AG09319 (cell line): ENCODE data around the gene LRP1-AS.

Experiments used
- DNase-seq: peaks from one replicate; pipeline ENCODE4 v3.0.0-alpha.2; 2010; ENCODE audit warnings: low read depth; ENCODE audit errors: extremely low read depth
- TF ChIP-seq, protein P1 (sequence below): IDR thresholded peaks from 2 replicates; pipeline ENCODE4 v1.5.1; 2011; ENCODE audit warnings: low read depth, mild to moderate bottlenecking, inconsistent platforms, low read length, moderate library complexity

Gene LRP1-AS

DNA sequence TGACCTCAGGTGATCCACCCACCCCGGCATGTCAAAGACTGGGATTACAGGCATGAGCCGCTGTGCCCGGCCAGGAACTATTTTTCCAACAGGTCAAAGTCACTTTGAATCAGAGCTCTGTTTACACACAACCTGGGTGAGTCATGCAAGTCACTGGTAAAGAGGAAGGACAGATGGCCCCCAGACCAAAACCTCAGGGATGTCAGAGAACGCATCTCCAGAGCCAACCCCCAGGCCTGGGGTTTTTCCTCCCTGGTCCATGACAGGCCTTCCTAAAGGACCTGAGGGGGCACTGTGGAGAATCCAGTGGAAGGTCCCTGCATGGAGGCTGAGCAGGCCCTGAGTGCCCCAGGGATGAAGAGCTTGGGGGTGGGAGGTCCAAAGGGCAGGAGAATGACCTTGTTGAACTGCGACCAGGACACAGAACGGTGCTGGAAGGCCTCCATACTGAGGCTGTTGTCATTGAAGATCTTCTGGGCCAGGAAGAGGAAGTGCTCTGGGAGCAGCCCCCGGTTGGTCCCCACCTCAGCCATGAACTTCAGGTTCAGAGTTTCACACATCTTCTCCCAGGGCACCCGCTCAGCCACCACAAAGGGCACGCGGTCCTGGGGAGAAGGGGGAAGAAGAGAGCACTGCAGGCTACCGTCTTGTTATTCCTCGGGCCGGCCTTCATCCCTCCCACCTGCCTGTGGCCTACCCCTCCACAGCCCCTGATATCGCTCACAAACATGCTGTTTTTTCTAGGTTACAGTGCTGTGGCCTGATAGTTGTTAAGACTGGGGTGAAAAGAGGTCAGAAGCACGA lies 45.3 kb downstream of the LRP1-AS start:
- TF ChIP-seq, protein P1, sequence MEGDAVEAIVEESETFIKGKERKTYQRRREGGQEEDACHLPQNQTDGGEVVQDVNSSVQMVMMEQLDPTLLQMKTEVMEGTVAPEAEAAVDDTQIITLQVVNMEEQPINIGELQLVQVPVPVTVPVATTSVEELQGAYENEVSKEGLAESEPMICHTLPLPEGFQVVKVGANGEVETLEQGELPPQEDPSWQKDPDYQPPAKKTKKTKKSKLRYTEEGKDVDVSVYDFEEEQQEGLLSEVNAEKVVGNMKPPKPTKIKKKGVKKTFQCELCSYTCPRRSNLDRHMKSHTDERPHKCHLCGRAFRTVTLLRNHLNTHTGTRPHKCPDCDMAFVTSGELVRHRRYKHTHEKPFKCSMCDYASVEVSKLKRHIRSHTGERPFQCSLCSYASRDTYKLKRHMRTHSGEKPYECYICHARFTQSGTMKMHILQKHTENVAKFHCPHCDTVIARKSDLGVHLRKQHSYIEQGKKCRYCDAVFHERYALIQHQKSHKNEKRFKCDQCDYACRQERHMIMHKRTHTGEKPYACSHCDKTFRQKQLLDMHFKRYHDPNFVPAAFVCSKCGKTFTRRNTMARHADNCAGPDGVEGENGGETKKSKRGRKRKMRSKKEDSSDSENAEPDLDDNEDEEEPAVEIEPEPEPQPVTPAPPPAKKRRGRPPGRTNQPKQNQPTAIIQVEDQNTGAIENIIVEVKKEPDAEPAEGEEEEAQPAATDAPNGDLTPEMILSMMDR, result no peak
- no peak for DNase-seq

DNA sequence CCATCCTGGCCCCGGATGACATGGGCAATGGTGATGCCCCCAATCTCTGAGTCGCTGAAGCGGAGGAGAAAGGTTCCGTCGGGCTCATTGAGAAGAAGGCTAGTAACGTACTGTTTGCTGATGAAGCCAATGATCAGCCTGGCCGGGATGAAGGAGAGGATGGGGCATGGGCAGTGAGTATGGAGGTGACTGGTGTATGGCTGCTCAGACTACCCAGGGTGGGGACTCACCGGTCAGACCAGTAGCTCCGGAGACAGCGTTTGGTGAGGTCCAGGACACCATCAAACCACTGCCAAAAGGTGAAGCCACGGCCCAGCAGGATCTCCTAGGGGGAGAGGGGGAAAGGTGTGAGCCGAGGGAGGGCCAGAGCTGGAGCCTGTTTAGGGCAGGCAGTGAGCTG lies 47.7 kb downstream of the LRP1-AS start:
- no peak for DNase-seq
- TF ChIP-seq, protein P1, result no peak

DNA sequence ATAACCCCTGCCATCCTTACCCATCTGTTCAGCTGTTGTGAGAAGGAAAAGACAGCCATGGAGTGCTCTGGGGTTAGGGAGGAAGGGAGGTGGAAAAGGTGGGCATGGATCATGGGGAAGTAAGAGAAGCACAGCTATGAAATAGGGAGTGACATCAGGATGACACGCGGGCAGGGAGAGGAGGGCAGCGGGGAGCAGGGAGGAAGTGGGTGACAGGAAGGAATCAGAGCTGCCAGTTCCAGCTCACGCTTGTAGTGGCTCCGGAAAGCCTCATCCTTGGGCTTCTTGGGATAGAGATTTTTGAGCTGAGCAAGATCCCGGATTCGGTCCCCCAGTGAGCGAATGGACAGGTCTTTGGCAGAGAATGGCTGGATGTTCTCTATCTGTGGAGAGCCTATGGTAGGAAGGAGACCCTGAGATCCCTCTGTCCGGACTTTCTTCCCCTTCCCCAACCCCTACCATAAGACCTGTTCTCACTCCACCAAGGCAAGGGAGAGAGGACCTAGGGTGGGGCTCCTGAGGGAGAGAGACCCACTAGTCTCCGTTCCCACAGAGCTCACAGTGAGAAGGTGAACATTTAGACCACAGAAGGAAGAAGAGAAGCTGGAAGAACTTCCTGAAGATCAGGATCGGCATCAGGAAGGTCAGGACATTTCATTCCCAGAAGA lies 48.2 kb downstream of the LRP1-AS start:
- no peak for DNase-seq
- TF ChIP-seq, protein P1, result no peak

DNA sequence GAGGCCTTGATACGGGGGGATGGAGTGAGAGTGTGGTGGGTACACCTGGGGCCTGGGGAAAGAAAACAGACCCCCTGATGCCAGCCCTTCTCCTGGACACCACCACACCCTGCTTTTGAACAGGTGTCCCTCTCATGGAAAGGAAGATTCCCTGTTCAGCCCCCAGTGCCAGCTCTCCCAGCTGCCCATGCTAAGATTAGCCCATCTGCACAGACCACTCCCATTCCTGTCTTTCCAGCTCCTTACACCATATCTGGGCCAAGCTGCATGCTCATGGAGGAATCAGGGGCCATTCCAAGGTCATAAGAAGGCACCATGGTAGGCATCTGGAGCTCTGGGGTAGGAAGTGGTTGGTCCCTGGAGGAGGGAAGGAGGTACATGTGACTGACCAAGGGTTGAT lies 48.9 kb downstream of the LRP1-AS start:
- no peak for DNase-seq
- TF ChIP-seq, protein P1, result no peak

DNA sequence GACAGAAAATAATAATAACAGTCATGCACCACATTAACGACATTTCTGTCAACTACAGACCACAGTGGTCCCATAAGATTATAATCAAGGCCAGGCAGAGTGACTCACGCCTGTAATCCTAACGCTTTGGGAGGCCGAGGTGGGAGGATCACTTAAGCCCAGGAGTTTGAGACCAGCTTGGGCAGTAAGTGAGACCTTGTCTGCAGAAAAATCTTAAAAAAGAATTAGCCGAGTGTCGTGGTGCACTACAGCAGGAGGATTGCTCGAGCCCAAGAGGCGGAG lies 49.9 kb downstream of the LRP1-AS start:
- DNase-seq, result no peak
- TF ChIP-seq, protein P1, result no peak

DNA sequence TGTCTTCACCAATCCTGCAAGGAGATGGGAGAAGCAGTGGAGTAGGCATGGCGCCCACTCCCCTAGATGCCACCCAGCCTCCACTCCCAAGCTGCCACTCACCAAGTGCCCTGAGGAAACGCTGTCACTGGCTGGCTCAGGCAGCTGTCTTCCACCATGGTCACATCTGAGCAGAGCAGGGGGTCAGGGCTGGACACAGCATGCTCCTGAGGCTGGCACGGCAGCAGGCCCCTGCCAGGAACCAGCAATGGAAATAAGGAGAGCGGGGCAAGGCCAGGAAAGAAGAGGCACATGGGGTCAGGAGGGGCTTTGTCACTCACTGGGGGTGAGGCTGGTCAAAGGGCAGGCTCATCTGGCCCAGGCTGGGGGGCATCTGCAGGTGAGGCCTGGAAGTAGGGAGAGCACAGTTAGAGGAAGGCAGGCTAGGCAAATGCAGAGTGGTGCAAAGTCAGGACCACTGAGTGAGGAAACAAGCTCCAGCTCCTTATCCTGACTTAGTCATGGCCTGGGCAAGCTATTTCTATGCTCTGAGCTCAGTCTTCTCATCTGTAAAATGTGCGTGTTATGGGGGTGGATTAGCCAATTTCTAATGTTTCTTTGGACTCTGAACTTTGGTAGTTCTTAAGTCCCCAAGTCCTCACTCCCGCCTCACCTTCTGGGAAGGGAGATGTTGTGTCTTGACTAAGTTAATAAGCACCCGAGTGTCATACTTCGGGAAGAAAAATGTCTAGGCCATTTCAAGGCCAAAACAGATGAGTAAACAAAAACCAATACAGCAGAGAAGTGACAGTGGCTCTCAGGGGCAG lies 50.5 kb downstream of the LRP1-AS start:
- TF ChIP-seq, protein P1, result no peak

DNA sequence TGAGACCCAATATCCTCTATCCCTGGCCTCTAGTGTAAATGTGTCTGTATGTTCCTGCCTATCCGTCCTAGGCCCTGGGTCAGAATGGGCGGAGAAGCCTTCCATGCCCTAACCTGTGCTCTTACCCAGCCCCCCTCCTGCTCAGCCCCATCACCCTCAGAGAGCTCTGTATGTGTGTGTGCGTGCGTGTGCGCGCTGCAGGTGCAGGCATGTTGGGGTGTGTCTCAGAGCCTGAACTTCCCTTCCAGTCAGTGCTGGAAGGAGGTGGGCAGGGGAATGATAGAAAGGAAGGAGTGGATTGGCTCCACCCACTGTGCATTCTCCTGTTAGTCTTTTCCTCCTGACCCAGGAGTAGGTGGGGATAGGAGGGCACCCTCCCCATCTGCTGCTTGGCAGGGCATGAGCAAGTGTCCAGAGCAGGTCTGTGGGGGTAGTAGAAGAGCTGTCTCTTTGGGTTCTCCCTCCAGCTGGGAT lies 51.3 kb downstream of the LRP1-AS start:
- no peak for DNase-seq

More for the DNA sequence above, 50.5 kb downstream of the LRP1-AS start:
- no peak for DNase-seq

More for the DNA sequence above, 51.3 kb downstream of the LRP1-AS start:
- TF ChIP-seq, protein P1, result no peak
